HepG2 (cell line): Measurements from ENCODE around the gene ZMPSTE24. TPM values are rescaled to one million over a fixed set of nuclear protein-coding genes. Genes with fewer than 3 reads are reported as not detected.

Source experiments
- ATAC-seq: fragments of 200-7000 bp; cut with Tn5 transposase; 3 replicates; pipeline ENCODE4 v1.9.1; 2020; ENCODE audit warnings: mild to moderate bottlenecking, moderate library complexity
- BruUV-seq: library from RNA; stranded (reverse); fragments of 400-500 nt; replicated peaks from 2 replicates; lab custom pipeline; 2021; lab: Mats Ljungman, UMichigan
- CTCF ChIA-PET: fragments of 300-600 bp; formaldehyde crosslinking; extraction: SDS; loops from one replicate; lab custom pipeline; 2021; ENCODE audit warnings: low total read pairs, inconsistent platforms, low intra/inter-chr PET ratio; lab: Yijun Ruan, JAX
- POLR2A ChIA-PET: fragments of 350-600 bp; sonication (Branson Sonifier 250); formaldehyde crosslinking; loops from one replicate; lab custom pipeline; 2020; ENCODE audit warnings: antibody characterized with exemption, inconsistent platforms; lab: Yijun Ruan, JAX
- DNase-seq: peaks from one replicate; pipeline ENCODE4 v3.0.0-alpha.2; 2015; ENCODE audit warnings: low spot score
- FAIRE-seq: peaks from 3 replicates; lab custom pipeline; 2011; peaks lifted over from hg19 to GRCh38; lab: Jason Lieb, UNC
- H2AFZ ChIP-seq: one replicate; pipeline ENCODE4 v1.6.1; 2011; ENCODE audit warnings: low read length, inconsistent platforms
- H3K27ac ChIP-seq: fragments of 300-600 bp; 3 replicates; pipeline ENCODE4 v1.8.0; 2011; ENCODE audit warnings: mixed run types, mild to moderate bottlenecking, mixed read lengths, low read length, inconsistent platforms; ENCODE audit not compliant: insufficient read depth; ENCODE audit errors: extremely low read length
- H3K27me3 ChIP-seq, 2 experiments: fragments of 200-600 bp in 1 of 2; 2 replicates in 1 of 2; 3 replicates in 1 of 2; pipeline versions ENCODE4 v1.6.0 to v1.8.0; 2011; ENCODE audit warnings: low read length in 2 of 2, mild to moderate bottlenecking in 2 of 2, moderate library complexity in 2 of 2, inconsistent platforms in 1 of 2; ENCODE audit not compliant: insufficient read depth in 2 of 2, control insufficient read depth in 1 of 2
- H3K36me3 ChIP-seq, 2 experiments: fragments of 200-600 bp in 1 of 2; replicated peaks in 1 of 2; 2 replicates in 1 of 2; 3 replicates in 1 of 2; pipeline versions ENCODE4 v1.5.1 to v1.8.0; 2011; ENCODE audit warnings: low read length in 2 of 2, inconsistent platforms in 1 of 2; ENCODE audit not compliant: insufficient read depth in 2 of 2, control insufficient read depth in 1 of 2
- H3K4me1 ChIP-seq: 2 replicates; pipeline ENCODE4 v1.5.1; 2012; ENCODE audit warnings: low read length, inconsistent platforms; ENCODE audit not compliant: insufficient read depth
- H3K4me2 ChIP-seq: 2 replicates; pipeline ENCODE4 v1.6.0; 2011; ENCODE audit warnings: low read depth, low read length, inconsistent platforms
- H3K4me3 ChIP-seq, 3 experiments: fragments of 200-600 bp in 1 of 3; sonication (generic), shearing (Covaris generic) in 1 of 3; replicated peaks in 1 of 3; 2 replicates each; pipeline ENCODE4 v1.5.1; 2011 to 2016; ENCODE audit warnings: low read length in 3 of 3, inconsistent platforms in 2 of 3, low read depth in 2 of 3, mild to moderate bottlenecking in 2 of 3, control low read depth in 1 of 3, mixed read lengths in 1 of 3; ENCODE audit not compliant: insufficient read depth in 1 of 3
- H3K79me2 ChIP-seq: one replicate; pipeline ENCODE4 v1.6.1; 2011; ENCODE audit warnings: low read length, inconsistent platforms; ENCODE audit not compliant: insufficient read depth
- H3K9ac ChIP-seq: 2 replicates; pipeline ENCODE4 v1.6.0; 2011; ENCODE audit warnings: mild to moderate bottlenecking, low read depth, low read length, inconsistent platforms; ENCODE audit not compliant: insufficient read depth
- H3K9me3 ChIP-seq: 2 replicates; pipeline ENCODE4 v1.5.1; 2012; ENCODE audit warnings: mild to moderate bottlenecking, low read length
- H4K20me1 ChIP-seq: 2 replicates; pipeline ENCODE4 v1.6.0; 2011; ENCODE audit warnings: inconsistent platforms, mild to moderate bottlenecking, low read length, moderate library complexity; ENCODE audit not compliant: insufficient read depth
- BRF2 ChIP-seq: sonication (generic); formaldehyde crosslinking; IDR thresholded peaks from 2 replicates; pipeline ENCODE4 v1.8.1; 2022; ENCODE audit warnings: mild to moderate bottlenecking, missing genetic modification reagents
- CTCF ChIP-seq: sonication (generic); formaldehyde crosslinking; IDR thresholded peaks from 2 replicates; pipeline ENCODE4 v1.5.0; 2020; ENCODE audit warnings: mild to moderate bottlenecking, missing genetic modification reagents, moderate library complexity
- ERF ChIP-seq: IDR thresholded peaks from 2 replicates; pipeline ENCODE4 v1.6.1; 2018; ENCODE audit warnings: missing biosample characterization, missing genetic modification reagents
- ETV5 ChIP-seq: IDR thresholded peaks from 2 replicates; pipeline ENCODE4 v1.6.1; 2018; ENCODE audit warnings: missing biosample characterization, missing genetic modification reagents, inconsistent platforms, borderline replicate concordance
- FIP1L1 ChIP-seq: fragments of 200-400 bp; formaldehyde crosslinking; IDR thresholded peaks from 2 replicates; pipeline ENCODE4 v1.6.1; 2018; ENCODE audit warnings: low read depth, mild to moderate bottlenecking, low read length, moderate library complexity, borderline replicate concordance; ENCODE audit not compliant: insufficient read depth
- SP1 ChIP-seq, 2 experiments: fragments of 450-650 bp in 1 of 2; sonication (generic) in 1 of 2; formaldehyde crosslinking in 1 of 2; IDR thresholded peaks; 2 replicates each; pipeline versions ENCODE4 v1.4.0 to v1.6.1; 2016 to 2020; ENCODE audit warnings: missing genetic modification reagents in 1 of 2
- STAG1 ChIP-seq: sonication (generic); formaldehyde crosslinking; IDR thresholded peaks from 2 replicates; pipeline ENCODE4 v1.4.0; 2020; ENCODE audit warnings: missing genetic modification reagents
- ZBTB3 ChIP-seq: sonication (generic); formaldehyde crosslinking; IDR thresholded peaks from 2 replicates; pipeline ENCODE4 v1.4.0; 2020; ENCODE audit warnings: low read depth, mild to moderate bottlenecking, moderate library complexity, missing genetic modification reagents, borderline replicate concordance
- ZNF235 ChIP-seq: sonication (generic); formaldehyde crosslinking; IDR thresholded peaks from 2 replicates; pipeline ENCODE4 v1.8.1; 2023; ENCODE audit warnings: mild to moderate bottlenecking, missing genetic modification reagents, borderline replicate concordance
- ZNF292 ChIP-seq: sonication (generic); formaldehyde crosslinking; IDR thresholded peaks from 2 replicates; pipeline ENCODE4 v1.8.1; 2022; ENCODE audit warnings: mild to moderate bottlenecking, low read depth, missing genetic modification reagents, borderline replicate concordance
- ZNF607 ChIP-seq: sonication (generic); formaldehyde crosslinking; IDR thresholded peaks from 2 replicates; pipeline ENCODE4 v1.5.1; 2020; ENCODE audit warnings: missing genetic modification reagents, mild to moderate bottlenecking, borderline replicate concordance
- ZNF713 ChIP-seq: sonication (generic); formaldehyde crosslinking; IDR thresholded peaks from 2 replicates; pipeline ENCODE4 v1.4.0; 2020; ENCODE audit warnings: mild to moderate bottlenecking, missing genetic modification reagents
- WGBS: methylation state at CpG from one replicate; pipeline ENCODE4 v1.1.6; 2017; ENCODE audit warnings: low lambda C conversion rate; 5-methylcytosine and 5-hydroxymethylcytosine counted together
- in situ Hi-C: cut with HindIII; loops from 2 replicates; pipeline ENCODE4 v1.10.0; 2017; ENCODE audit warnings: low pct_unique_long_range_greater_than_20kb; ENCODE audit not compliant: extremely low pct_ligation_motif_present
- intact Hi-C: fragments of 100-400 bp; cut with micrococcal nuclease; formaldehyde crosslinking; loops from one replicate; pipeline ENCODE4 v1.10.0; 2022; ENCODE audit not compliant: unreplicated experiment
- polyA plus RNA-seq, 8 experiments: library from polyadenylated mRNA; depleted of rRNA in 3 of 8; stranded (reverse) in 7 of 8; unstranded in 1 of 8; fragments of >200 nt; fragmentation: Illumina TruSeq in 4 of 8; extraction: Trizol in 4 of 8; gene quantifications; 2 replicates each; pipeline versions ENCODE4 v1.2.1 to v1.2.3, GENCODE V29; 2011 to 2016; ENCODE audit warnings: low read depth in 4 of 8, missing spikeins in 1 of 8, mixed read lengths in 1 of 8; ENCODE audit not compliant: insufficient read depth in 1 of 8
- total RNA-seq, 5 experiments: library from RNA; depleted of rRNA; stranded (reverse); fragments of >200 nt; fragmentation: Illumina TruSeq; extraction: Trizol; gene quantifications; 2 replicates each; pipeline ENCODE4 v1.2.3, GENCODE V29; 2016; ENCODE audit warnings: low read depth in 1 of 5

Gene ZMPSTE24
- total and polyA plus RNA-seq, 2 of the 13 experiments (the other 11 are each of a cell fraction or from before 2014, with no cell fraction given): 13.6 to 60.2 TPM

- TF ChIP-seq ERF (CRISPR knock-in tag): no peak
- no peak for TF ChIP-seq ZNF713
- H4K20me1 ChIP-seq: no peaks in the 10 kb centered on the region
- ChIA-PET CTCF (no interaction called here), POLR2A (no interaction called here)
- no peak overlapping the region for H3K4me3 ChIP-seq
- no peak overlapping the region for H3K4me2 ChIP-seq
- in situ Hi-C loops (no loop called here), intact Hi-C loops (no loop called here)
- H3K27me3 ChIP-seq: no peaks in the 10 kb centered on the region
- ATAC-seq: no peak
- WGBS: over 99% methylated on average over 29 of the region's 33 CpGs
- no peaks in the 10 kb centered on the region for H3K79me2 ChIP-seq
- H3K4me1 ChIP-seq: no peaks in the 10 kb centered on the region
- H2AFZ ChIP-seq: no peak overlapping the region
- DNase-seq: no peak
- H3K9ac ChIP-seq: no peak overlapping the region
- H3K36me3 ChIP-seq: peaks cover 3 to 16% of the 10 kb centered on the region in 2 experiments; a peak in 3 of 5 replicates
- no TSS peak for BruUV-seq
- no peak for FAIRE-seq
- no peaks in the 10 kb centered on the region for H3K9me3 ChIP-seq
- no peak overlapping the region for H3K27ac ChIP-seq
These were observed 45.8 kb downstream of the ZMPSTE24 start for GRCh38 chr1:40303790-40304189.

GRCh38 chr1:40305451-40305850 lies 47.4 kb downstream of the ZMPSTE24 start:
- Histone ChIP-seq H3K36me3 (peaks cover 3 to 16% of the 10 kb centered on the region in 2 experiments; a peak in 3 of 5 replicates), H3K4me2 (no peak overlapping the region), H2AFZ (no peak overlapping the region), H3K27ac (no peak overlapping the region), H3K79me2 (no peaks in the 10 kb centered on the region), H3K4me3 (no peak overlapping the region), H3K9me3 (no peaks in the 10 kb centered on the region), H4K20me1 (no peaks in the 10 kb centered on the region), H3K27me3 (no peaks in the 10 kb centered on the region), H3K4me1 (no peaks in the 10 kb centered on the region), H3K9ac (no peak overlapping the region)
- ATAC-seq (no peak), FAIRE-seq (no peak), DNase-seq (no peak)
- TF ChIP-seq SP1 (IDR thresholded peaks at IDR 0.05) (no peak), SP1 (CRISPR knock-in tag; IDR thresholded peaks at IDR 0.05) (no peak), ZBTB3 (no peak), ETV5 (CRISPR knock-in tag) (no peak), CTCF (CRISPR knock-in tag) (peak; percentile 36), ZNF235 (CRISPR knock-in tag) (no peak), ZNF607 (no peak), STAG1 (CRISPR knock-in tag) (0 out of 2 replicates have a peak, but pooled peaks have one; percentile 30), FIP1L1 (no peak), ZNF292 (CRISPR knock-in tag) (no peak), BRF2 (CRISPR knock-in tag) (no peak)
- ChIA-PET POLR2A (interaction anchor here (1.8 kb wide), 1 partner anchor 9 kb away, joined by 4 read pairs; no protein-coding TSS in a partner anchor), CTCF (no interaction called here)
- 96% methylated on average over 5 of the region's 5 CpGs for WGBS
- intact Hi-C loops: no loop called here
- in situ Hi-C loops: no loop called here
- BruUV-seq: no TSS peak
